Lower lobe of right lung (tissue), 2 donors: Measurements from ENCODE around the gene FGGY. TPM values are rescaled to one million over a fixed set of nuclear protein-coding genes. Genes with fewer than 3 reads are reported as not detected.
"Not testable (repeated sequence)": the region's sequence is repeated elsewhere in the genome, so short reads cannot be mapped to it uniquely, and the experiment has no call there.

Source experiments
- ATAC-seq, 2 donors: fragments of 200-7000 bp; cut with Tn5 transposase; one replicate each; pipeline ENCODE4 v1.9.1; 2020 to 2022; ENCODE audit warnings: mild to moderate bottlenecking in 2 of 2, moderate library complexity in 2 of 2
- DNase-seq: peaks from one replicate; pipeline ENCODE4 v3.0.0-alpha.2; 2020
- H3K27ac ChIP-seq: fragments of 200-600 bp; one replicate; pipeline ENCODE4 v1.8.0; 2022
- H3K27me3 ChIP-seq: fragments of 200-600 bp; one replicate; pipeline ENCODE4 v1.8.0; 2022; ENCODE audit warnings: low read depth
- H3K36me3 ChIP-seq: fragments of 200-600 bp; one replicate; pipeline ENCODE4 v1.8.0; 2022; ENCODE audit warnings: mild to moderate bottlenecking
- H3K4me1 ChIP-seq: fragments of 200-600 bp; one replicate; pipeline ENCODE4 v1.8.0; 2022
- H3K4me3 ChIP-seq: fragments of 200-600 bp; one replicate; pipeline ENCODE4 v1.8.0; 2022; ENCODE audit warnings: mild to moderate bottlenecking
- H3K9me3 ChIP-seq: fragments of 200-600 bp; one replicate; pipeline ENCODE4 v1.8.0; 2022
- intact Hi-C: fragments of 100-400 bp; cut with DNase I; formaldehyde crosslinking; loops from one replicate; pipeline ENCODE4 v1.11.0; 2022
- total RNA-seq: library from RNA; stranded (reverse); fragmentation: NEBNext Ultra II Directional; extraction: Animal tissue kit (Norgen Biotek cat#: 25700); gene quantifications from one replicate; pipeline ENCODE4 v1.2.1, GENCODE V29; 2021
- TF ChIP-seq, protein P1 (sequence below): fragments of 200-600 bp; IDR thresholded peaks from one replicate; pipeline ENCODE4 v1.8.0; 2022; ENCODE audit warnings: antibody characterized with exemption, mild to moderate bottlenecking
- donor health status: DM: no; HTN: yes; CAD: no; lungs with severe emphysema.

The FGGY gene
- total RNA-seq, 1 donor from 2014 or later: 31.4 TPM

GRCh38 chr1:59570524-59570923, 273.6 kb downstream of the FGGY start:
- peaks cover 25% of the 10 kb centered on the region for H3K4me1 ChIP-seq
- intact Hi-C loops: no loop called here
- no peak overlapping the region for H3K4me3 ChIP-seq
- TF ChIP-seq, protein P1, sequence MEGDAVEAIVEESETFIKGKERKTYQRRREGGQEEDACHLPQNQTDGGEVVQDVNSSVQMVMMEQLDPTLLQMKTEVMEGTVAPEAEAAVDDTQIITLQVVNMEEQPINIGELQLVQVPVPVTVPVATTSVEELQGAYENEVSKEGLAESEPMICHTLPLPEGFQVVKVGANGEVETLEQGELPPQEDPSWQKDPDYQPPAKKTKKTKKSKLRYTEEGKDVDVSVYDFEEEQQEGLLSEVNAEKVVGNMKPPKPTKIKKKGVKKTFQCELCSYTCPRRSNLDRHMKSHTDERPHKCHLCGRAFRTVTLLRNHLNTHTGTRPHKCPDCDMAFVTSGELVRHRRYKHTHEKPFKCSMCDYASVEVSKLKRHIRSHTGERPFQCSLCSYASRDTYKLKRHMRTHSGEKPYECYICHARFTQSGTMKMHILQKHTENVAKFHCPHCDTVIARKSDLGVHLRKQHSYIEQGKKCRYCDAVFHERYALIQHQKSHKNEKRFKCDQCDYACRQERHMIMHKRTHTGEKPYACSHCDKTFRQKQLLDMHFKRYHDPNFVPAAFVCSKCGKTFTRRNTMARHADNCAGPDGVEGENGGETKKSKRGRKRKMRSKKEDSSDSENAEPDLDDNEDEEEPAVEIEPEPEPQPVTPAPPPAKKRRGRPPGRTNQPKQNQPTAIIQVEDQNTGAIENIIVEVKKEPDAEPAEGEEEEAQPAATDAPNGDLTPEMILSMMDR: no peak
- peaks cover 6% of the 10 kb centered on the region for H3K9me3 ChIP-seq
- H3K27ac ChIP-seq: no peak overlapping the region
- ATAC-seq: peak; percentile 68 to 70
- DNase-seq: no peak
- H3K36me3 ChIP-seq: no peaks in the 10 kb centered on the region
- H3K27me3 ChIP-seq: no peaks in the 10 kb centered on the region

DNA sequence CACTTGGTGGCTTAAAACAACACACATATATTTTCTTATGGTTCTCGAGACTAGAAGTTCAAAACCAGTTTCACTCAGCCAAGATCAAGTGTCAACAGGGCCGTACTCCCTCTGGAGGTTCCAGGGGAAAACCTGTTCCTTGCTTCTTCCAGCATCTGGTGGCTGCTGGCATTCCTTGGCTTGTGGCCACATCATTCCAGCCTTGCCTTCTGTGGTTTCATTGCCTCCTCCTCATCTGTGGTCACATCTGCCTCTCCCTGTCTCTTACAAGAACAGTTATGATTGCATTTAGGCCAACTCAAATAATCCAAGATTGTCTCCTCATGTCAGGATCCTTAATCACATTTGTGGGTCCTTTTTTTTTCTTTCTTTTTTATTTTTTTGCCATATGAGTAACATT, 277.2 kb downstream of the FGGY start:
- Histone ChIP-seq H3K27me3 (no peaks in the 10 kb centered on the region), H3K27ac (no peak overlapping the region), H3K36me3 (no peaks in the 10 kb centered on the region), H3K4me1 (peaks cover 24% of the 10 kb centered on the region), H3K9me3 (peaks cover 6% of the 10 kb centered on the region), H3K4me3 (no peak overlapping the region)
- ATAC-seq (no peak), DNase-seq (no peak)
- TF ChIP-seq, protein P1: no peak
- intact Hi-C loops: no loop called here

DNA sequence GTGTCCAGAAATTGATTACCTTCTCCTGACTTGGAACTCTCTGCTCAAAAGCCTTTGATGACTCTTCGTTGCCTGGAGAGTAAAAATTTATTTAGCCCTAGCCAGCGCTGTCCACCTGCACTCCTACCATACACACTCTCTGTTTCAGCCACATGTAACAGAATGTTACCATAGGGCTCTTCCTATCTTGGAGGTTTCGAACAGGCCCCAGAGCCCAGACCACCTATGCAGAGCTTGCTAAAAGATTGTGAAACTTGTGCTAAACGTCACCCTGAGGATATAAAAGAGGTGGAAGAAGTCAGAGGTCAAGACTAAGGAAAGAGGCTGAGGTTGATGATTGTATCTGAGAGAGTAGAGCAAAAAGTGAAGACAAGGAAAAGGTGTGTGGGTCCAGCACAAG, 280.9 kb downstream of the FGGY start:
- no peak overlapping the region for H3K27ac ChIP-seq
- H3K9me3 ChIP-seq: peaks cover 6% of the 10 kb centered on the region
- H3K27me3 ChIP-seq: no peaks in the 10 kb centered on the region
- no peak overlapping the region for H3K4me3 ChIP-seq
- ATAC-seq (no peak), DNase-seq (no peak)
- TF ChIP-seq, protein P1: no peak
- intact Hi-C loops: no loop called here
- H3K4me1 ChIP-seq: no peaks in the 10 kb centered on the region
- H3K36me3 ChIP-seq: no peaks in the 10 kb centered on the region

DNA sequence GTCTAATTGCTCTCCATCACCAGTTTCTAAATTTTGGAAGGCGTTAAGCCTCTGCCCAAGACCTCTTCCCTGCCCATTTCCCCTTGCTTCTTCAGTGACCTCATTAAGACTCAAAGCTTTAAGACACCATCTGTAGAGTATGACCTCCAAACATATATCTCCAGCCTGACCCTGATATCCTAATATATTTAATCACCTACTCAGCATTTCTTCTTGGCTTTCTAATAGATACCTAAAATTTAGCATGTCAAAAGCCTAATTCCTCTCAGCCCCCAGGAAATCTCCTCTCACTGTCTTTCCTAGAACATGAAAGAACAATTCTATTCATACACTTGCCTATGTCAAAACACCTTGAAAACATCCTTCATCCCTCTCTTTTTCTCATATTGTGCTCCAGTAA, 282.3 kb downstream of the FGGY start:
- DNase-seq (no peak), ATAC-seq (no peak)
- TF ChIP-seq, protein P1: no peak
- Histone ChIP-seq H3K27ac (no peak overlapping the region), H3K4me1 (no peaks in the 10 kb centered on the region), H3K36me3 (no peaks in the 10 kb centered on the region), H3K4me3 (no peak overlapping the region), H3K27me3 (no peaks in the 10 kb centered on the region), H3K9me3 (no peaks in the 10 kb centered on the region)
- intact Hi-C loops: no loop called here

DNA sequence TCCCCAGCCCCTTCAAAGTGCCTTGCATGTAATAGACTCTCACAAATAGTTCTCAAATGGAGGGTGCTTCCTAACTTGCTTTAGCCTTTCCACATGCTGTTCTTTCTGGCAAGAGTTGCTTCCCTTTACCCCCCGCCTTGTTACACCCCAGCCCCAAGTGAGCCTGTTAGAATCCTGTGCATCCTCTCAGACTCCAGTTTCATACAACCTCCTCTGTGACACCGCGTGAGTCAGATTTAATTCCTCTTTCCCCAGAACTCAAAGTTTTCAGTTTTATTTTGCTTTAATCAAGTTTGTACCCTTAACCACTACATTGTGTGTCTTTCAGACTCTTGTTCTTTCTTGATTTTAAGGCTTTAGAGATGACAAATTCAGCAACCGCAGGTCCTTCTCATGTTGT, 283.4 kb downstream of the FGGY start:
- intact Hi-C loops: no loop called here
- no peaks in the 10 kb centered on the region for H3K27me3 ChIP-seq
- DNase-seq (no peak), ATAC-seq (no peak)
- TF ChIP-seq, protein P1: no peak
- H3K36me3 ChIP-seq: no peaks in the 10 kb centered on the region
- H3K4me1 ChIP-seq: no peaks in the 10 kb centered on the region
- no peak overlapping the region for H3K4me3 ChIP-seq
- H3K9me3 ChIP-seq: no peaks in the 10 kb centered on the region
- no peak overlapping the region for H3K27ac ChIP-seq

GRCh38 chr1:59592410-59592809, 295.5 kb downstream of the FGGY start:
- H3K4me3 ChIP-seq, intact Hi-C loops, H3K9me3 ChIP-seq, H3K36me3 ChIP-seq, H3K27me3 ChIP-seq, ATAC-seq, H3K27ac ChIP-seq, DNase-seq: not testable (repeated sequence)
- H3K4me1 ChIP-seq: peaks cover 17% of the 10 kb centered on the region
